Neuronal stem cell (in vitro differentiated cells): ENCODE measurements around the gene RNF157.

Source experiments
- DNase-seq: peaks from one replicate; pipeline ENCODE4 v3.0.0-alpha.2; 2013; ENCODE audit warnings: low spot score
- H2AFZ ChIP-seq: one replicate; pipeline ENCODE4 v1.6.1; 2013; ENCODE audit warnings: mild to moderate bottlenecking, low read length, inconsistent platforms
- H2AK5ac ChIP-seq: 2 replicates; pipeline ENCODE4 v1.6.1; 2013; ENCODE audit warnings: low read depth, mild to moderate bottlenecking, inconsistent platforms, low read length, moderate library complexity, mixed read lengths
- H2BK120ac ChIP-seq: 2 replicates; pipeline ENCODE4 v1.6.1; 2013; ENCODE audit warnings: low read depth, mild to moderate bottlenecking, inconsistent platforms, low read length, moderate library complexity, mixed read lengths
- H2BK12ac ChIP-seq: one replicate; pipeline ENCODE4 v1.6.1; 2013; ENCODE audit warnings: low read length, inconsistent platforms
- H2BK15ac ChIP-seq: 2 replicates; pipeline ENCODE4 v1.6.1; 2013; ENCODE audit warnings: mild to moderate bottlenecking, low read length, inconsistent platforms, mixed read lengths
- H2BK5ac ChIP-seq: one replicate; pipeline ENCODE4 v1.6.1; 2013; ENCODE audit warnings: inconsistent platforms, mild to moderate bottlenecking, low read length, moderate library complexity
- H3K14ac ChIP-seq: one replicate; pipeline ENCODE4 v1.6.1; 2013; ENCODE audit warnings: low read length, inconsistent platforms
- H3K18ac ChIP-seq: 2 replicates; pipeline ENCODE4 v1.6.1; 2013; ENCODE audit warnings: low read length, inconsistent platforms
- H3K23ac ChIP-seq: 2 replicates; pipeline ENCODE4 v1.6.1; 2013; ENCODE audit warnings: low read depth, mild to moderate bottlenecking, mixed read lengths, low read length, inconsistent platforms; ENCODE audit not compliant: poor library complexity
- H3K27ac ChIP-seq: replicated peaks from 3 replicates; pipeline ENCODE4 v1.5.1; 2013; ENCODE audit warnings: low read length, inconsistent platforms
- H3K27me3 ChIP-seq, 3 experiments: 2 replicates each; pipeline ENCODE4 v1.6.1; 2013; ENCODE audit warnings: low read length in 3 of 3, mild to moderate bottlenecking in 2 of 3, inconsistent platforms in 1 of 3, low read depth in 1 of 3, mixed read lengths in 1 of 3, moderate library complexity in 1 of 3; ENCODE audit not compliant: control insufficient read depth in 3 of 3, insufficient read depth in 3 of 3
- H3K36me3 ChIP-seq, 2 donors: replicated peaks in 1 of 2; 2 replicates each; pipeline ENCODE4 v1.6.1; 2013; ENCODE audit warnings: low read length in 2 of 2; ENCODE audit not compliant: control insufficient read depth in 2 of 2, insufficient read depth in 2 of 2
- H3K4ac ChIP-seq: 2 replicates; pipeline ENCODE4 v1.6.1; 2013; ENCODE audit warnings: inconsistent platforms, mild to moderate bottlenecking, low read length, moderate library complexity
- H3K4me1 ChIP-seq, 2 donors: 1 replicate in 1 of 2; 2 replicates in 1 of 2; pipeline ENCODE4 v1.6.1; 2013; ENCODE audit warnings: low read length in 2 of 2, low read depth in 1 of 2; ENCODE audit not compliant: control insufficient read depth in 2 of 2, insufficient read depth in 1 of 2
- H3K4me2 ChIP-seq: one replicate; pipeline ENCODE4 v1.6.1; 2013; ENCODE audit warnings: mild to moderate bottlenecking, low read length, inconsistent platforms; ENCODE audit not compliant: insufficient read depth, poor library complexity, severe bottlenecking
- H3K4me3 ChIP-seq, 2 donors: 2 replicates each; pipeline ENCODE4 v1.5.1; 2013; ENCODE audit warnings: low read length in 2 of 2, mild to moderate bottlenecking in 2 of 2, inconsistent platforms in 1 of 2, moderate library complexity in 1 of 2
- H3K79me1 ChIP-seq: one replicate; pipeline ENCODE4 v1.6.1; 2013; ENCODE audit warnings: low read depth, mild to moderate bottlenecking, inconsistent platforms, low read length, moderate library complexity
- H3K9ac ChIP-seq: one replicate; pipeline ENCODE4 v1.6.1; 2013; ENCODE audit warnings: mild to moderate bottlenecking, low read depth, low read length, inconsistent platforms; ENCODE audit not compliant: poor library complexity
- H3K9me3 ChIP-seq, 2 donors: replicated peaks in 1 of 2; 2 replicates each; pipeline versions ENCODE3 to v1.6.1; 2013; ENCODE audit warnings: low read length in 2 of 2, mild to moderate bottlenecking in 2 of 2, inconsistent platforms in 1 of 2, low read depth in 1 of 2, mixed read lengths in 1 of 2, moderate library complexity in 1 of 2; ENCODE audit not compliant: control insufficient read depth in 2 of 2, insufficient read depth in 1 of 2
- H4K8ac ChIP-seq: one replicate; pipeline ENCODE4 v1.6.1; 2013; ENCODE audit warnings: low read depth, mild to moderate bottlenecking, inconsistent platforms, low read length, moderate library complexity
- H4K91ac ChIP-seq: one replicate; pipeline ENCODE4 v1.6.1; 2013; ENCODE audit warnings: low read length, low read depth, mild to moderate bottlenecking, inconsistent platforms; ENCODE audit not compliant: poor library complexity
- WGBS, 2 donors: extraction: QIAGEN DNeasy Blood & Tissue Kit; methylation state at CpG; one replicate each; pipeline ENCODE4 v1.1.7; 2013; ENCODE audit warnings: missing lambda C conversion rate in 2 of 2, mixed read lengths in 1 of 2; ENCODE audit not compliant: insufficient read length in 2 of 2, insufficient replicate concordance in 1 of 2; ENCODE audit errors: extremely low coverage in 2 of 2; 5-methylcytosine and 5-hydroxymethylcytosine counted together

The RNF157 gene

DNA sequence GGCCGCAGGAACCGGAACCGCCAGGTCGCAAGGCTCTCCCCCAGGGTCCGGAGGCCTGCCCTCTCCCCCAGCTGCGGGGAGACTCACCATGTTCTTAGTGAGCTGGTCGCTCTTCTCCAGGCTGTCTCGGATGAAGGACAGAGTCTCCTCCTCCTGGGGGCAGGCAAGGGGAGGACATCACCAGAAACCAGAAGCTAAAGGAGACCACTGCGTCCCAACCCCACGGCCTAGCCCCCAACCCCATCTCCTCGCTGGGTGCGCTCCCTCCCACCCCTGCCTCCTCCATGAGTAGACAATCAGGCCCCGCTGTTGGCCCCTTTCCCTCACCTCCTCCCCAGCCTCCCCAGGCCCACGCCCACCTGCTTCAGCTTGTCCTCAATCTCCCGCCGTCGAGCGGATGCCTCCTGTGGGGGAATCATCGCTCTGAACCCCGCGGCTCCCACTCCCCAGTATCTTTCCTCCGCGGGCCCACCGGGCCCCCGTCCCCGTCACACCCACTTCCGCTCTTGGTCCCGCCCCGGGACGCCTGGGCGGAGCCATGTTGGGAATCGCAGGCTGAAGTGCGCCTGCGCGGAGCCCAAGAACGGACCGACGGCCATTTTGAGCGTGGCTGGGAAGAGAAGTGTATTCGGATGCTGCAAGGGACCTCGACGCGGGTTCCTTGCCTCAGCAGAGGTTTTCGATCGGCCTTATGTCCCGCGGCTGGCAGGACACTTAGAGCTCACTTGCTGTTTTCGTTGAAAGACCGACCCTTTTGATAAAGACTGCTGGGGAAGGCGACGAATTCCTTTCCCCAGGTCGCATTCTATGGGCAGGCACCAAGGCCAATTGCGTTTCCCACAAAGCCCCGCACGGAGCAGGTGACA lies 136.8 kb downstream of the RNF157 start, which contains the start of gene EXOC7:
EXOC7 (minus strand) TSS at position 514 of the 866 bp plus-strand sequence; CDS start at position 419, 95 bp downstream.
- peak within 1 kb of the TSS; percentile 68 to 94 for H3K4me3 ChIP-seq
- H3K9me3 ChIP-seq, result no peaks in the 10 kb centered on the region
- peak within 1 kb of the TSS; percentile 46 for H3K4ac ChIP-seq
- H3K18ac ChIP-seq, result peak within 1 kb of the TSS; percentile 95
- peaks cover 5 to 12% of the 10 kb centered on the region in 2 donors for H3K4me1 ChIP-seq
- peaks cover 7% of the 10 kb centered on the region for H3K79me1 ChIP-seq
- H4K8ac ChIP-seq, result peak within 1 kb of the TSS; percentile 84
- H3K4me2 ChIP-seq, result peak within 1 kb of the TSS; percentile 89
- no CpG with 5 or more reads among the region's 55 CpGs for WGBS, 2 donors
- peak within 1 kb of the TSS; percentile 67 for H3K14ac ChIP-seq
- no peak within 1 kb of the TSS for H2BK120ac ChIP-seq
- H3K23ac ChIP-seq, result peak within 1 kb of the TSS; percentile 76
- peak within 1 kb of the TSS; percentile 90 for H3K9ac ChIP-seq
- peaks cover 9 to 39% of the 10 kb centered on the region in 2 donors for H3K36me3 ChIP-seq
- H3K27me3 ChIP-seq, result no peaks in the 10 kb centered on the region
- peak within 1 kb of the TSS; percentile 96 for H2AK5ac ChIP-seq
- H2AFZ ChIP-seq, result peak within 1 kb of the TSS; percentile 87
- peak within 1 kb of the TSS; percentile 43 for H2BK12ac ChIP-seq
- peak within 1 kb of the TSS; percentile 69 for H4K91ac ChIP-seq
- DNase-seq, result peak; percentile 93
- H2BK15ac ChIP-seq, result peak within 1 kb of the TSS; percentile 45
- H3K27ac ChIP-seq, result peak within 1 kb of the TSS; percentile 68
- H2BK5ac ChIP-seq, result peak within 1 kb of the TSS; percentile 90

DNA sequence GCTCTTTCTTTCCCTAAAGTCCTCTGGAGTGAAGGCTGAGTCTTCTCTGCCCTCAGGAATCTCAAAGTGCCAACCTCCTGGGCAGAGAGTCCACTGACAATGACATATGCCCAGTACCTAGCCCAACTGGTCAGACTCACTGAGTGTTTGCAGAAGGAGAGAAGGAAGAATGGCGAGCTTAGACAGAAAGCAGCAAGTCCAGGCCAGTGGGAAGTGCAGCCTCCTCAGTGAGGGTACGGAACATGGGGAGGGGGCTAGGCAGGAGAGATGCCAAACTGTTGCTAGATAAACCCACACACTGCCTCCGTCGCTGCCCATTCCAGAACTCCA lies 137.4 kb downstream of the RNF157 start:
- peak overlapping the region; percentile 68 to 94 for H3K4me3 ChIP-seq
- peak overlapping the region; percentile 71 for H3K9ac ChIP-seq
- H2AFZ ChIP-seq, result peak overlapping the region; percentile 87
- peaks cover 7% of the 10 kb centered on the region for H3K79me1 ChIP-seq
- no CpG with 5 or more reads among the region's 4 CpGs for WGBS, 2 donors
- H2BK120ac ChIP-seq, result no peak overlapping the region
- peaks cover 5 to 12% of the 10 kb centered on the region in 2 donors for H3K4me1 ChIP-seq
- no peak for DNase-seq
- H3K4me2 ChIP-seq, result peak overlapping the region; percentile 89
- peaks cover 9 to 43% of the 10 kb centered on the region in 2 donors for H3K36me3 ChIP-seq
- no peak overlapping the region for H4K91ac ChIP-seq
- peak overlapping the region; percentile 18 for H3K18ac ChIP-seq
- H2BK5ac ChIP-seq, result peak overlapping the region; percentile 45
- H3K9me3 ChIP-seq, result no peaks in the 10 kb centered on the region
- no peak overlapping the region for H2BK15ac ChIP-seq
- H3K23ac ChIP-seq, result no peak overlapping the region
- H3K27ac ChIP-seq, result no peak overlapping the region
- H4K8ac ChIP-seq, result no peak overlapping the region
- no peak overlapping the region for H2BK12ac ChIP-seq
- H3K27me3 ChIP-seq, result no peaks in the 10 kb centered on the region
- H2AK5ac ChIP-seq, result peak overlapping the region; percentile 41
- peak overlapping the region; percentile 26 for H3K14ac ChIP-seq
- no peak overlapping the region for H3K4ac ChIP-seq

DNA sequence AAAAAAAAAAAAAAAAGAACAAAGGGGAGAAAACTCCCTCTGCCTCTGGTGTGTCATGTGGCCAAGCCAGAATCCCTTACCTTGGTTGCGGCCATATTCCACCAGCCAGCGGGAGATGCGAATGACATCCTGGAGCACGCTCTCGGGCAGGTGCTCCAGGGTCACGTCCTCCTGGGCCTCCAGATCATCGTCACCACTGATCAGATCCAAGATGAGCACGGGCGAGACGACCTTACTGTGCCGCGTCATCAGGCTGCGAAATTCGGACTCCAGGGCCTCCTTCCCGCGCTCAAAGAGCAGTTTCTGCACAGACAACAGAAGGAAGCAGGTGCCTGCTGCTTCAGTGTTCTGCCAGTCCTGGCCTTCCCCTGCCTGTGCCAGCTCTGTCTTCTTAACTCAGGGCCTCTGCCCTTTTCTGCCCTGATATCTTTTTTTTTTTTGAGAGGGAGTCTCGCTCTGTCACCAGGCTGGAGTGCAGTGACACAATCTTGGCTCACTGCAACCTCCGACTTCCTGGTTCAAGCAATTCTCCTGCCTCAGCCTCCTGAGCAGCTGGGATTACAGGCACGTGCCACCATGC lies 142.5 kb downstream of the RNF157 start:
- H3K9ac ChIP-seq, result no peak overlapping the region

DNA sequence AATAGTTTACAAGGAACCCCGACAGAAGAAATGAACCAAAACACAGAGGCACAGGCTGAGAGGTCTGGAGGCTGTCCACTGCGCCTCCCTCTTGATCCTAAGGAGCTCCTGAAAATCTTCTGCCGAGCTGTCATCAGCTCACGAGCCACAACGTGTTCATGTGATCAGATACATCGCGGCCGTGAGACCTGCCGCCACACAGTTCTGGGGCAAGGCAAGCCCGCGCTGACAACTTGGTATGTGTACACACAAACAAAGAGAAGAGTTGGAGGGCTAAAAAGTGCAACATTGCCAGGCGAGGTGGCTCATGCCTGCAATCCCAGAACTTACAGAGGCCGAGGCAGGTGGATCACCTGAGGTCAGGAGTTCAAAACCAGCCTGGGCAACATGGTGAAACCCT lies 144.3 kb downstream of the RNF157 start:
- H3K36me3 ChIP-seq, result peaks cover 31 to 91% of the 10 kb centered on the region in 2 donors

More for the DNA sequence above, 142.5 kb downstream of the RNF157 start:
- H4K8ac ChIP-seq, result no peak overlapping the region
- no peak overlapping the region for H2BK15ac ChIP-seq
- H3K4me3 ChIP-seq, result peak overlapping the region in 1 of 2 donors; percentile 65
- H3K9me3 ChIP-seq, result no peaks in the 10 kb centered on the region
- no peak overlapping the region for H2BK5ac ChIP-seq
- no peak overlapping the region for H3K18ac ChIP-seq
- H3K4ac ChIP-seq, result no peak overlapping the region
- no peak overlapping the region for H2BK12ac ChIP-seq
- no peak overlapping the region for H2AFZ ChIP-seq
- H4K91ac ChIP-seq, result no peak overlapping the region
- peaks cover 6% of the 10 kb centered on the region for H3K79me1 ChIP-seq
- H3K4me1 ChIP-seq, result peaks cover 2% of the 10 kb centered on the region in 2 donors
- H3K27me3 ChIP-seq, result no peaks in the 10 kb centered on the region
- no peak overlapping the region for H3K14ac ChIP-seq
- no peak for DNase-seq
- H2BK120ac ChIP-seq, result no peak overlapping the region
- H3K4me2 ChIP-seq, result no peak overlapping the region
- H3K36me3 ChIP-seq, result peaks cover 31 to 93% of the 10 kb centered on the region in 2 donors
- peak overlapping the region; percentile 91 for H3K23ac ChIP-seq
- no peak overlapping the region for H2AK5ac ChIP-seq
- WGBS, 2 donors, result no CpG with 5 or more reads among the region's 19 CpGs
- no peak overlapping the region for H3K27ac ChIP-seq

More for the DNA sequence above, 144.3 kb downstream of the RNF157 start:
- DNase-seq, result no peak
- Histone ChIP-seq H3K4me1 (no peaks in the 10 kb centered on the region), H4K8ac (no peak overlapping the region), H3K4me3 (no peak overlapping the region), H3K9me3 (no peaks in the 10 kb centered on the region), H2BK120ac (no peak overlapping the region), H3K27me3 (no peaks in the 10 kb centered on the region), H3K79me1 (peaks cover 2% of the 10 kb centered on the region), H4K91ac (no peak overlapping the region), H3K14ac (no peak overlapping the region), H3K18ac (no peak overlapping the region), H3K9ac (no peak overlapping the region), H2BK5ac (no peak overlapping the region), H3K4ac (no peak overlapping the region), H3K4me2 (no peak overlapping the region), H2BK15ac (no peak overlapping the region), H2BK12ac (no peak overlapping the region), H3K27ac (no peak overlapping the region), H2AFZ (no peak overlapping the region), H2AK5ac (no peak overlapping the region), H3K23ac (no peak overlapping the region)
- WGBS, 2 donors, result no CpG with 5 or more reads among the region's 13 CpGs
